GM18511 (cell line): Measurements from ENCODE around the gene FGF14.
A peak's percentile ranks its signal among the peaks of the same experiment; 100 is the strongest.

Experiments
- ATAC-seq: cut with Tn5 transposase; IDR thresholded peaks from one replicate; pipeline ENCODE4 v1.9.1; 2021; ENCODE audit warnings: mild to moderate bottlenecking, moderate library complexity; ENCODE audit not compliant: unreplicated experiment

FGF14 gene

GRCh38 chr13:101747039-101747438 is 654.8 kb downstream of the FGF14 start:
- peak; percentile 43 for ATAC-seq

- ATAC-seq: no peak
Observed at GRCh38 chr13:101746513-101746912, 655.3 kb downstream of the FGF14 start.

- peak; percentile 94 for ATAC-seq
Observed at GRCh38 chr13:101739382-101740178, 662.3 kb downstream of the FGF14 start.

GRCh38 chr13:101738336-101738735 is 663.5 kb downstream of the FGF14 start:
- ATAC-seq: no peak

GRCh38 chr13:101736566-101736965 is 665.3 kb downstream of the FGF14 start:
- no peak for ATAC-seq

- ATAC-seq: no peak
Observed at GRCh38 chr13:101730420-101731000, 671.3 kb downstream of the FGF14 start.

- no peak for ATAC-seq
Observed at GRCh38 chr13:101728615-101729014, 673.2 kb downstream of the FGF14 start.

GRCh38 chr13:101728021-101728420 is 673.8 kb downstream of the FGF14 start:
- no peak for ATAC-seq

- no peak for ATAC-seq
Observed at GRCh38 chr13:101727118-101727517, 674.7 kb downstream of the FGF14 start.

GRCh38 chr13:101726681-101727080 is 675.2 kb downstream of the FGF14 start:
- no peak for ATAC-seq

GRCh38 chr13:101718496-101718895 is 683.4 kb downstream of the FGF14 start:
- ATAC-seq: no peak

- no peak for ATAC-seq
Observed at GRCh38 chr13:101717353-101717752, 684.5 kb downstream of the FGF14 start.

- ATAC-seq: no peak
Observed at GRCh38 chr13:101714195-101714594, 687.7 kb downstream of the FGF14 start.

- no peak for ATAC-seq
Observed at GRCh38 chr13:101712026-101712348, 689.9 kb downstream of the FGF14 start.

GRCh38 chr13:101711307-101712025 is 690.4 kb downstream of the FGF14 start:
- ATAC-seq: no peak

GRCh38 chr13:101709952-101710351 is 691.9 kb downstream of the FGF14 start:
- ATAC-seq: no peak

- no peak for ATAC-seq
Observed at GRCh38 chr13:101708115-101708514, 693.7 kb downstream of the FGF14 start.

- no peak for ATAC-seq
Observed at GRCh38 chr13:101707659-101708058, 694.2 kb downstream of the FGF14 start.

- no peak for ATAC-seq
Observed at GRCh38 chr13:101706651-101707050, 695.2 kb downstream of the FGF14 start.

- no peak for ATAC-seq
Observed at GRCh38 chr13:101703838-101704237, 698.0 kb downstream of the FGF14 start.

GRCh38 chr13:101703081-101703480 is 698.8 kb downstream of the FGF14 start:
- no peak for ATAC-seq

GRCh38 chr13:101700598-101700997 is 701.2 kb downstream of the FGF14 start:
- ATAC-seq: no peak
